WTC11 (cell line): ENCODE measurements around the gene RTL5. TPM values are rescaled to one million over a fixed set of nuclear protein-coding genes. Genes with fewer than 3 reads are reported as not detected.

Source experiments
- ATAC-seq: fragments of 200-7000 bp; cut with Tn5 transposase; 2 replicates; pipeline ENCODE4 v1.10.0; 2021; ENCODE audit warnings: mild to moderate bottlenecking, moderate library complexity
- CTCF ChIA-PET: fragments of 300-600 bp; sonication (Branson Sonifier 250); formaldehyde crosslinking; loops from one replicate; lab custom pipeline; 2021; ENCODE audit warnings: antibody characterized with exemption; lab: Charles Lee
- POLR2A ChIA-PET: fragments of 350-600 bp; sonication (Branson Sonifier 250); formaldehyde crosslinking; loops from one replicate; lab custom pipeline; 2021; ENCODE audit warnings: antibody characterized with exemption; lab: Charles Lee
- DNase-seq: peaks from one replicate; pipeline ENCODE4 v3.0.0; 2021; ENCODE audit warnings: low spot score
- H3K27ac Mint-ChIP-seq: 2 replicates; pipeline ENCODE4 v1.8.0; 2021; ENCODE audit warnings: mixed read lengths
- H3K27me3 Mint-ChIP-seq: 2 replicates; pipeline ENCODE4 v1.8.0; 2021; ENCODE audit warnings: low read depth, mild to moderate bottlenecking, moderate library complexity, mixed read lengths
- H3K36me3 Mint-ChIP-seq: 2 replicates; pipeline ENCODE4 v1.8.0; 2021; ENCODE audit warnings: mixed read lengths
- H3K4me1 Mint-ChIP-seq: 2 replicates; pipeline ENCODE4 v1.8.0; 2022; ENCODE audit warnings: mixed read lengths
- H3K4me3 Mint-ChIP-seq: 2 replicates; pipeline ENCODE4 v1.8.0; 2021; ENCODE audit warnings: mild to moderate bottlenecking, moderate library complexity, mixed read lengths
- H3K9me3 Mint-ChIP-seq: 2 replicates; pipeline ENCODE4 v1.8.0; 2021; ENCODE audit warnings: mixed read lengths
- ARID4B ChIP-seq: sonication (generic); formaldehyde crosslinking; IDR thresholded peaks from 2 replicates; pipeline ENCODE4 v1.8.0; 2023; ENCODE audit warnings: missing genetic modification reagents, mild to moderate bottlenecking, borderline replicate concordance
- ATF2 ChIP-seq: sonication (generic); formaldehyde crosslinking; IDR thresholded peaks from 2 replicates; pipeline ENCODE4 v1.8.1; 2022; ENCODE audit warnings: low read depth, missing genetic modification reagents, borderline replicate concordance
- ATF6 ChIP-seq: sonication (generic); formaldehyde crosslinking; IDR thresholded peaks from 2 replicates; pipeline ENCODE4 v1.8.1; 2023; ENCODE audit warnings: mild to moderate bottlenecking, missing genetic modification reagents
- CTCF ChIP-seq: fragments of 200-600 bp; IDR thresholded peaks from 2 replicates; pipeline ENCODE4 v1.8.0; 2022; ENCODE audit warnings: antibody characterized with exemption
- NFYB ChIP-seq: sonication (generic); formaldehyde crosslinking; conservative IDR thresholded peaks from 2 replicates; pipeline ENCODE4 v1.8.0; 2022; ENCODE audit warnings: low read depth, missing genetic modification reagents
- PRDM15 ChIP-seq: sonication (generic); formaldehyde crosslinking; IDR thresholded peaks from 2 replicates; pipeline ENCODE4 v1.8.0; 2022; ENCODE audit warnings: missing genetic modification reagents
- SMAD4 ChIP-seq: sonication (generic); formaldehyde crosslinking; IDR thresholded peaks from 2 replicates; pipeline ENCODE4 v1.8.0; 2022; ENCODE audit warnings: mild to moderate bottlenecking, missing genetic modification reagents
- ZNF232 ChIP-seq: sonication (generic); formaldehyde crosslinking; IDR thresholded peaks from 2 replicates; pipeline ENCODE4 v1.8.0; 2022; ENCODE audit warnings: mild to moderate bottlenecking, missing genetic modification reagents
- ZNF281 ChIP-seq: sonication (generic); formaldehyde crosslinking; IDR thresholded peaks from 2 replicates; pipeline ENCODE4 v1.8.0; 2023; ENCODE audit warnings: mild to moderate bottlenecking, missing genetic modification reagents
- ZNF671 ChIP-seq: fragments of 250-450 bp; sonication (Bioruptor Pico); IDR thresholded peaks from 2 replicates; pipeline ENCODE4 v1.8.0; 2021; ENCODE audit warnings: mild to moderate bottlenecking
- total RNA-seq: library from RNA; stranded (reverse); gene quantifications from 3 replicates; pipeline ENCODE4 v1.2.3, GENCODE V29; 2021

RTL5 gene
- total RNA-seq, 1 experiment from 2014 or later: 1.3 TPM

GRCh38 chrX:72127332-72127731, 4.4 kb downstream of the RTL5 start:
- no peak for ATAC-seq
- H3K9me3 Mint-ChIP-seq: no peaks in the 10 kb centered on the region
- H3K27me3 Mint-ChIP-seq: peaks cover 38% of the 10 kb centered on the region
- peaks cover 11% of the 10 kb centered on the region for H3K36me3 Mint-ChIP-seq
- no peak overlapping the region for H3K4me3 Mint-ChIP-seq
- ChIA-PET POLR2A (no interaction called here), CTCF (interaction anchor here (1.2 to 4.3 kb wide), 4 partner anchors 11 to 123 kb away, joined by 3 to 31 read pairs (median 12); no protein-coding TSS in a partner anchor)
- H3K4me1 Mint-ChIP-seq: peaks cover 63% of the 10 kb centered on the region
- TF ChIP-seq SMAD4 (CRISPR knock-in tag) (no peak), NFYB (CRISPR knock-in tag) (no peak), ATF2 (CRISPR knock-in tag) (no peak), ARID4B (CRISPR knock-in tag) (no peak), ZNF671 (CRISPR knock-in tag) (no peak)
- H3K27ac Mint-ChIP-seq: no peak overlapping the region
- no peak for DNase-seq

GRCh38 chrX:72126539-72127140, 5.1 kb downstream of the RTL5 start:
- Mint-ChIP-seq H3K9me3 (no peaks in the 10 kb centered on the region), H3K36me3 (peaks cover 11% of the 10 kb centered on the region), H3K27me3 (peaks cover 33% of the 10 kb centered on the region), H3K4me3 (no peak overlapping the region), H3K4me1 (peaks cover 63% of the 10 kb centered on the region), H3K27ac (no peak overlapping the region)
- ChIA-PET CTCF (interaction anchor here (0.6 to 4.3 kb wide), 9 partner anchors 10 to 123 kb away, joined by 3 to 31 read pairs (median 4); no protein-coding TSS in a partner anchor), POLR2A (interaction anchor here (0.5 to 0.7 kb wide), 2 partner anchors 72 to 543 kb away, joined by 3 read pairs; no protein-coding TSS in a partner anchor)
- DNase-seq: peak; percentile 88
- no peak for TF ChIP-seq ZNF232
- no peak for TF ChIP-seq ZNF281 (CRISPR knock-in tag)
- no peak for TF ChIP-seq ATF6 (CRISPR knock-in tag)
- TF ChIP-seq PRDM15 (CRISPR knock-in tag): no peak
- TF ChIP-seq CTCF: peak; percentile 63
- peak; percentile 65 for ATAC-seq
